ENCODE measurements around the gene SLC43A3. TPM values are rescaled to one million over a fixed set of nuclear protein-coding genes. Genes with fewer than 3 reads are reported as not detected.
"Not testable (repeated sequence)": the region's sequence is repeated elsewhere in the genome, so short reads cannot be mapped to it uniquely, and the experiment has no call there.

The SLC43A3 gene
- total RNA-seq, 2 donors from 2014 or later, result 31.7 to 61.3 TPM

- TF ChIP-seq, protein P1, sequence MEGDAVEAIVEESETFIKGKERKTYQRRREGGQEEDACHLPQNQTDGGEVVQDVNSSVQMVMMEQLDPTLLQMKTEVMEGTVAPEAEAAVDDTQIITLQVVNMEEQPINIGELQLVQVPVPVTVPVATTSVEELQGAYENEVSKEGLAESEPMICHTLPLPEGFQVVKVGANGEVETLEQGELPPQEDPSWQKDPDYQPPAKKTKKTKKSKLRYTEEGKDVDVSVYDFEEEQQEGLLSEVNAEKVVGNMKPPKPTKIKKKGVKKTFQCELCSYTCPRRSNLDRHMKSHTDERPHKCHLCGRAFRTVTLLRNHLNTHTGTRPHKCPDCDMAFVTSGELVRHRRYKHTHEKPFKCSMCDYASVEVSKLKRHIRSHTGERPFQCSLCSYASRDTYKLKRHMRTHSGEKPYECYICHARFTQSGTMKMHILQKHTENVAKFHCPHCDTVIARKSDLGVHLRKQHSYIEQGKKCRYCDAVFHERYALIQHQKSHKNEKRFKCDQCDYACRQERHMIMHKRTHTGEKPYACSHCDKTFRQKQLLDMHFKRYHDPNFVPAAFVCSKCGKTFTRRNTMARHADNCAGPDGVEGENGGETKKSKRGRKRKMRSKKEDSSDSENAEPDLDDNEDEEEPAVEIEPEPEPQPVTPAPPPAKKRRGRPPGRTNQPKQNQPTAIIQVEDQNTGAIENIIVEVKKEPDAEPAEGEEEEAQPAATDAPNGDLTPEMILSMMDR (IDR thresholded peaks at IDR 0.05), result no peak
- Histone ChIP-seq H3K9me3 (no peaks in the 10 kb centered on the region), H3K4me3 (no peak overlapping the region), H3K27ac (no peak overlapping the region), H3K4me1 (no peaks in the 10 kb centered on the region), H3K27me3 (no peaks in the 10 kb centered on the region), H3K36me3 (no peaks in the 10 kb centered on the region)
- no peak for DNase-seq (ENCODE audit: low spot score)
Observed at GRCh38 chr11:57446055-57446454, 19.1 kb upstream of the SLC43A3 start.

DNA sequence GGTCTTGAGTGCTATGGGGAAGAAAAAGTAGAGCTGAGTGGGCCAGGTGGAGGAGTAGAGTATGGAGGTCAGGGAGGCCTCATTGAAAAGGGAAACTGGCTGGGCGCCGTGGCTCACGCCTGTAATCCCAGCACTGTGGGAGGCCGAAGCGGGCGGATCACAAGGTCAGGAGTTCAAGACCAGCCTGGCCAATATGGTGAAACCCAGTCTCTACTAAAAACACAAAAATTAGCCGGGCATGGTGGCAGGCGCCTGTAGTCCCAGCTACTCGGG lies 18.1 kb upstream of the SLC43A3 start:
- H3K9me3 ChIP-seq; DNase-seq (ENCODE audit: low spot score); H3K27me3 ChIP-seq; H3K36me3 ChIP-seq; H3K4me1 ChIP-seq; H3K4me3 ChIP-seq; H3K27ac ChIP-seq: not testable (repeated sequence)

DNA sequence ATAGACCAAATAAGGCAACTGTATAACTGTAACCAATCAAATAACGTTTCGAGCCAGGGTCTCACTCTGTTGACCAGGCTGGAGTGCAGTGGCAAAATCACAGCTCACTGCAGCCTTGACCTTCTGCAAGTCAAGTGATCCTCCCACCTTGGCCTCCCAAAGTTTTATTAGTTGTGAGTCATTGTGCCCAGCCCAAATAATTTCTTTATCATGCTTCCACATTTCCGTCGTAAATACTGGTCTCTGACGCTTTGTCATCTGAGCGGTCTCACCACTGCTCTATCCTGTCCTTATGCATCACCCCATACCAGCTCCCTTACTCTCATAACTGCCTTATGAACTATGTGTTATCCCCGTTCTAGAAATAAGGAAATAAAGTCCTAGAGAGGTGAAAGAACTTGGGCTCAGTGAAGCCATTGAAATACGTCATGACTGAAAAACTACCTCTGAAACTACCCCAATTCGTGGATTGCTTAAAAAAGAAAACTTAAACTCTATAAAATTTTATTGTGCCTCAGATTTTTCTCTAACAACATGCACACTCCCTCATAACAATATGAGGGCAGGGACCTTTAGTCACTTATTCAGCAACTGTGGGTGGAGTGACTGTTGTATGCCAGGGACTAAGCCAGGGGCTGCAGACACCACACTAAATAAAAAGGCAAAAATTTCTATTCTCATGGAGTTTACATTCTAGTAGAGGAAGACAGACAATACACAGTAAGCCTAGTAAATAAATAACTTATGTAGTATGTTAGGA lies 17.6 kb upstream of the SLC43A3 start:
- TF ChIP-seq, protein P1 (IDR thresholded peaks at IDR 0.05), result no peak
- no peak for DNase-seq (ENCODE audit: low spot score)
- Histone ChIP-seq H3K27me3 (no peaks in the 10 kb centered on the region), H3K4me1 (no peaks in the 10 kb centered on the region), H3K4me3 (no peak overlapping the region), H3K27ac (no peak overlapping the region), H3K9me3 (no peaks in the 10 kb centered on the region), H3K36me3 (no peaks in the 10 kb centered on the region)

- Histone ChIP-seq H3K36me3 (no peaks in the 10 kb centered on the region), H3K9me3 (no peaks in the 10 kb centered on the region), H3K4me1 (no peaks in the 10 kb centered on the region), H3K27ac (no peak overlapping the region), H3K4me3 (no peak overlapping the region), H3K27me3 (no peaks in the 10 kb centered on the region)
- no peak for DNase-seq (ENCODE audit: low spot score)
- TF ChIP-seq, protein P1 (IDR thresholded peaks at IDR 0.05), result no peak
Observed at GRCh38 chr11:57440744-57441414, 14.0 kb upstream of the SLC43A3 start.

- DNase-seq (ENCODE audit: low spot score), result no peak
- H3K4me1 ChIP-seq, result no peaks in the 10 kb centered on the region
- no peak overlapping the region for H3K27ac ChIP-seq
- TF ChIP-seq, protein P1 (IDR thresholded peaks at IDR 0.05), result no peak
- no peaks in the 10 kb centered on the region for H3K9me3 ChIP-seq
- no peaks in the 10 kb centered on the region for H3K27me3 ChIP-seq
- no peak overlapping the region for H3K4me3 ChIP-seq
- H3K36me3 ChIP-seq, result no peaks in the 10 kb centered on the region
Observed at GRCh38 chr11:57439786-57440185, 12.9 kb upstream of the SLC43A3 start.

GRCh38 chr11:57438345-57439285 lies 11.7 kb upstream of the SLC43A3 start:
- no peaks in the 10 kb centered on the region for H3K27me3 ChIP-seq
- no peaks in the 10 kb centered on the region for H3K9me3 ChIP-seq
- DNase-seq (ENCODE audit: low spot score), result no peak
- TF ChIP-seq, protein P1 (IDR thresholded peaks at IDR 0.05), result no peak
- no peaks in the 10 kb centered on the region for H3K4me1 ChIP-seq
- H3K36me3 ChIP-seq, result no peaks in the 10 kb centered on the region
- no peak overlapping the region for H3K4me3 ChIP-seq
- H3K27ac ChIP-seq, result no peak overlapping the region
